ENCODE results near the gene DRC1.

DRC1 gene

DNA sequence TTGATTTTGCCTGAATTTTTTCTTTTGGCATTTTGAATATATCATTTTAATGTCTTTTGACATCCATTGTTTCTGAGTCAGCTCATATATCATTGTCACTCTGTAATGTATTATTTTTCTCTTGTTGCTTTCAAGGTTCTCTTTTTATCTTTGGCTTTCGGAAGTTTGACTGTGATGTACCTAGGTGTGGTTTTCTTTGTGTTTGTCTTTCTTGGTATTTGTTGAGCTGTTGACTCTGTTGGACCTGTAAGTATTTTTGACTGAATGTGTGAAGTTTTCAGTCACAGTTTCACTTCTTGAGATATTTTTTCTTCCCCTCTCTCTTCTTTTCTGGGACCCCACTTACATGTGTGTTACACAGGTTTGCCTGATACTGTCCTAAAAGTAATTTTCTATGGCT lies 24.9 kb upstream of the DRC1 start:
- no peak overlapping the region for H3K27ac ChIP-seq
- H3K27me3 ChIP-seq (replicated peaks), result no peaks in the 10 kb centered on the region
- H3K36me3 ChIP-seq (replicated peaks), result peaks cover 20% of the 10 kb centered on the region
- H3K4me3 ChIP-seq (ENCODE audit: low read depth, low read length), result no peak overlapping the region
- TF ChIP-seq, protein P1, sequence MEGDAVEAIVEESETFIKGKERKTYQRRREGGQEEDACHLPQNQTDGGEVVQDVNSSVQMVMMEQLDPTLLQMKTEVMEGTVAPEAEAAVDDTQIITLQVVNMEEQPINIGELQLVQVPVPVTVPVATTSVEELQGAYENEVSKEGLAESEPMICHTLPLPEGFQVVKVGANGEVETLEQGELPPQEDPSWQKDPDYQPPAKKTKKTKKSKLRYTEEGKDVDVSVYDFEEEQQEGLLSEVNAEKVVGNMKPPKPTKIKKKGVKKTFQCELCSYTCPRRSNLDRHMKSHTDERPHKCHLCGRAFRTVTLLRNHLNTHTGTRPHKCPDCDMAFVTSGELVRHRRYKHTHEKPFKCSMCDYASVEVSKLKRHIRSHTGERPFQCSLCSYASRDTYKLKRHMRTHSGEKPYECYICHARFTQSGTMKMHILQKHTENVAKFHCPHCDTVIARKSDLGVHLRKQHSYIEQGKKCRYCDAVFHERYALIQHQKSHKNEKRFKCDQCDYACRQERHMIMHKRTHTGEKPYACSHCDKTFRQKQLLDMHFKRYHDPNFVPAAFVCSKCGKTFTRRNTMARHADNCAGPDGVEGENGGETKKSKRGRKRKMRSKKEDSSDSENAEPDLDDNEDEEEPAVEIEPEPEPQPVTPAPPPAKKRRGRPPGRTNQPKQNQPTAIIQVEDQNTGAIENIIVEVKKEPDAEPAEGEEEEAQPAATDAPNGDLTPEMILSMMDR (IDR thresholded peaks at IDR 0.05; ENCODE audit: low read depth, low read length, missing control alignments), result no peak
- in situ Hi-C loops (cut with HindIII; ENCODE audit: low pct_ligation_motif_present, low sequenced_read_pairs), result no loop called here
- no peak for DNase-seq

DNA sequence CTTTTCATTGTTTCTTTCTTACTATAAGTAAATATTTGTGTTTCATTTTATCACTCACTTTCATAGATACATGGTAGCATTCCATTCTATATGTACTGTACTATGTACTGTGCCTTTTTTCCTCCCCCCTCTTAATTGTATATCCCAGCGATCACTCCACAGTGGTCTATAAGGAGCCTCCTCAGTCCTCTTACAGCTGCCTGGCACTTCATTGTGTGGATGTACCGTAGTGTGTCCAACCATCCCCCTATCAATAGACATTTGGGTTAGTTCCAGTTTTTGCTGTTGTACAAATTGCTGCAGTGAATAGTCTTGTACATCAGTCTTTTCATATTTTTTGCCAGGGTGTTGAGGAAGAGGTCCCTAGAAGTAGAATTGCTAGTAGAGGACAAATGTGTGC lies 21.4 kb upstream of the DRC1 start:
- H3K4me3 ChIP-seq (ENCODE audit: low read depth, low read length), result no peak overlapping the region
- no peaks in the 10 kb centered on the region for H3K27me3 ChIP-seq (replicated peaks)
- TF ChIP-seq, protein P1 (IDR thresholded peaks at IDR 0.05; ENCODE audit: low read depth, low read length, missing control alignments), result no peak
- H3K36me3 ChIP-seq (replicated peaks), result peaks cover 13% of the 10 kb centered on the region
- no peak overlapping the region for H3K27ac ChIP-seq
- no peak for DNase-seq
- in situ Hi-C loops (cut with HindIII; ENCODE audit: low pct_ligation_motif_present, low sequenced_read_pairs), result no loop called here

DNA sequence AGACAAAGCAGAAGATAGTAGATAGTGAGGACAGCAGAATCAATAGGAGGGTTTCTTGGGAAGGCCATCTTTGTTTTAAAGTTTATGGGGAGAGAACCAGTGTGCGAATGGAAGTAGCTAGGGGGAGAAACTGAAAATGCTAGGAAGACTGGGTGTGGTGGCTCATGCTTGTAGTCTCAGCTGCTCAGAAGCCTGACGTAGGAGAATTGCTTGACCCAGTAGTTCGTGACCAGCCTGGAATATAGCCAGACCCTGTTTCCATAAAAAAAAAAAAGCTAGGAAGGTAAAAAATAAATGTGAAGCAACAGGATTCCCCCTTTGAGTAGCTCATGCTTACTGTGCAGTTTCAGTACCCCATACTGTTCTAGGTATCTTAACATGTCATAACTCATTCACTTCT lies 19.2 kb upstream of the DRC1 start:
- Histone ChIP-seq H3K4me3 (ENCODE audit: low read depth, low read length) (no peak overlapping the region), H3K36me3 (replicated peaks) (peaks cover 13% of the 10 kb centered on the region), H3K27me3 (replicated peaks) (no peaks in the 10 kb centered on the region), H3K27ac (no peak overlapping the region)
- in situ Hi-C loops (cut with HindIII; ENCODE audit: low pct_ligation_motif_present, low sequenced_read_pairs), result no loop called here
- no peak for DNase-seq
- TF ChIP-seq, protein P1 (IDR thresholded peaks at IDR 0.05; ENCODE audit: low read depth, low read length, missing control alignments), result no peak

DNA sequence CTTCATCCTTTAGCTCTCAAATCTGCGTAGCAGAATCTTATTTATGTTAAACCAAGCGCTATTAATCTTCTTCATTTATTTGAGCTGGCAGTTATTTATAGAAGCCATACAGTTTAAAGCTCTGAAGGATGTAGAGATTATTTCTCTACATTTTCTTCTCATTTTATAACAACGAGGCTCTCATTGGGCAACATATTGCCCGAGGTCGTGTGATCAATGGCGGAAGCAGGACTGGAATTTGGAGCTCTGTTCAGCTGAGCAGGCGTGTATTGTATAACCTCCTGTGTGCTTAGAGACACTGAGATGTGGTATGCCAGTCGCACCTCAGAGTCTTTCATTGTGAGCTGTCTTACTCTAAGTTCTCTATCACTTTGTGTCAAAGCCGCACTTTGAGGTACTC lies 17.5 kb upstream of the DRC1 start:
- Histone ChIP-seq H3K27me3 (replicated peaks) (no peaks in the 10 kb centered on the region), H3K4me3 (ENCODE audit: low read depth, low read length) (no peak overlapping the region), H3K36me3 (replicated peaks) (peaks cover 17% of the 10 kb centered on the region), H3K27ac (no peak overlapping the region)
- in situ Hi-C loops (cut with HindIII; ENCODE audit: low pct_ligation_motif_present, low sequenced_read_pairs), result no loop called here
- DNase-seq, result no peak
- TF ChIP-seq, protein P1 (IDR thresholded peaks at IDR 0.05; ENCODE audit: low read depth, low read length, missing control alignments), result no peak

DNA sequence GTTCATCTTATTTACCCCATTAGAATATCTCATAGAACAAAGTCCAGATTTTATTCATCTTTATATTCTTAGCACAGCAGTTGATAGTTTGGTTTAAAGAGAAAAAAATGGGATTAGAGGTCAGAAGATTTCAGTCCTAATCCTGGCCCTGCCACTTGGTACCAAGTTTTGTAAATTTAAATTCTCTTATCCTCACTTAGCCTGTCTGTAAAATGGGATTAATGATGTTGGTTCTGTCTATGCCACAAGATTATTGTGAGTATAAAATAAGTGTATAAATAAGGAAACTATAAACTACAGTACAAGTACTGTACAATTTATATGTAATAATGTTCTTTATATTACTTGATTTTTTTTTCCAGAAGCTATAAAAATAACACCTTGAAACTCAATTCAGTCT lies 17.1 kb upstream of the DRC1 start:
- TF ChIP-seq, protein P1 (IDR thresholded peaks at IDR 0.05; ENCODE audit: low read depth, low read length, missing control alignments), result no peak
- in situ Hi-C loops (cut with HindIII; ENCODE audit: low pct_ligation_motif_present, low sequenced_read_pairs), result no loop called here
- no peak overlapping the region for H3K4me3 ChIP-seq (ENCODE audit: low read depth, low read length)
- H3K27me3 ChIP-seq (replicated peaks), result no peaks in the 10 kb centered on the region
- peaks cover 21% of the 10 kb centered on the region for H3K36me3 ChIP-seq (replicated peaks)
- H3K27ac ChIP-seq, result no peak overlapping the region
- no peak for DNase-seq

DNA sequence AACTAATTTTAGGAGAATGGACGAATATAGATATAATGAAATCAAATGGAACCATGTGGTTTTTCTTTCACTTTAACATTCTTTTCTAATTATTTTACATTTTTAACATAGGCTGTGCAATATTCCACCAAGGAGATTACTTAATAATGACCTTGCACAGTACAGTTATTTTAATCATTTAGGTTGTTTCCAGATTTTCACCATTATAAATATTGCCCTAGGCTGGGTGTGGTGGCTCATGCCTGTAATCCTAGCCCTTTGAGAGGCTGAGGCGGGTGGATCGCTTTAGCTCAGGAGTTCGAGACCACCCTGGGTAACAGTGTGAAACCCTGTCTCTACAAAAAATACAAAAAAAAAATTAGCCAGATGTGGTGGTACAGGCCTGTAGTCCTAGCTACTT lies 14.5 kb upstream of the DRC1 start:
- Histone ChIP-seq H3K4me3 (ENCODE audit: low read depth, low read length) (no peak overlapping the region), H3K27me3 (replicated peaks) (no peaks in the 10 kb centered on the region), H3K36me3 (replicated peaks) (peaks cover 18% of the 10 kb centered on the region), H3K27ac (no peak overlapping the region)
- DNase-seq, result no peak
- in situ Hi-C loops (cut with HindIII; ENCODE audit: low pct_ligation_motif_present, low sequenced_read_pairs), result no loop called here
- TF ChIP-seq, protein P1 (IDR thresholded peaks at IDR 0.05; ENCODE audit: low read depth, low read length, missing control alignments), result no peak
